Measurements from ENCODE around the gene ELOB. TPM values are rescaled to one million over a fixed set of nuclear protein-coding genes. Genes with fewer than 3 reads are reported as not detected.
A peak's percentile ranks its signal among the peaks of the same experiment; 100 is the strongest.

ELOB gene
- total and polyA plus RNA-seq, 2 of the 13 experiments (the other 11 are each of a cell fraction or from before 2014, with no cell fraction given) = 208 to 225 TPM

- TF ChIP-seq MXD3 (CRISPR knock-in tag; IDR thresholded peaks at IDR 0.05) (peak; percentile 21; the same call in 1 of the 2 replicates), ETV5 (CRISPR knock-in tag; IDR thresholded peaks at IDR 0.05; ENCODE audit: borderline replicate concordance) (no peak), TEAD2 (CRISPR knock-in tag; IDR thresholded peaks at IDR 0.05) (0 out of 2 replicates have a peak, but pooled peaks have one; percentile 45), ASH2L (IDR thresholded peaks at IDR 0.05; ENCODE audit: insufficient read length, low read depth, low read length) (peak; percentile 46), KDM5A (IDR thresholded peaks at IDR 0.05; ENCODE audit: borderline replicate concordance, low read length) (0 out of 2 replicates have a peak, but pooled peaks have one; percentile 34), MTA1 (CRISPR knock-in tag; IDR thresholded peaks at IDR 0.05; ENCODE audit: borderline replicate concordance) (0 out of 2 replicates have a peak, but pooled peaks have one; percentile 3), PHF8 (CRISPR knock-in tag; IDR thresholded peaks at IDR 0.05) (peak; percentile 45), EEA1 (CRISPR knock-in tag; IDR thresholded peaks at IDR 0.05; ENCODE audit: borderline replicate concordance) (0 out of 2 replicates have a peak, but pooled peaks have one; percentile 59), ZBTB7A (CRISPR knock-in tag; IDR thresholded peaks at IDR 0.05) (0 out of 2 replicates have a peak, but pooled peaks have one; percentile 28), ZNF616 (CRISPR knock-in tag; IDR thresholded peaks at IDR 0.05; ENCODE audit: low read depth) (no peak), ATF3 (CRISPR knock-in tag; IDR thresholded peaks at IDR 0.05) (no peak), SIX4 (CRISPR knock-in tag; IDR thresholded peaks at IDR 0.05) (no peak), ATRX (CRISPR knock-in tag; IDR thresholded peaks at IDR 0.05; ENCODE audit: borderline replicate concordance) (no peak), ZNF253 (CRISPR knock-in tag; IDR thresholded peaks at IDR 0.05; ENCODE audit: borderline replicate concordance) (0 out of 2 replicates have a peak, but pooled peaks have one; percentile 30), YEATS2 (CRISPR knock-in tag; IDR thresholded peaks at IDR 0.05; ENCODE audit: borderline replicate concordance) (peak; percentile 44; the same call in 1 of the 2 replicates), KLF16 (CRISPR knock-in tag; IDR thresholded peaks at IDR 0.05) (no peak), ZBTB14 (CRISPR knock-in tag; IDR thresholded peaks at IDR 0.05) (0 out of 2 replicates have a peak, but pooled peaks have one; percentile 34), DR1 (CRISPR knock-in tag; IDR thresholded peaks at IDR 0.05) (no peak), KLF12 (CRISPR knock-in tag; IDR thresholded peaks at IDR 0.05; ENCODE audit: borderline replicate concordance) (peak; percentile 55; the same call in 1 of the 2 replicates), HMGXB4 (CRISPR knock-in tag; IDR thresholded peaks at IDR 0.05; ENCODE audit: borderline replicate concordance in 1 of 2, low read depth in 1 of 2) (peak in 1 of 2 experiments; percentile 14; a peak in 1 of 4 replicates), CHCHD3 (CRISPR knock-in tag; IDR thresholded peaks at IDR 0.05) (0 out of 2 replicates have a peak, but pooled peaks have one; percentile 41), ZNF607 (CRISPR knock-in tag; IDR thresholded peaks at IDR 0.05; ENCODE audit: borderline replicate concordance) (no peak), CHD2 (IDR thresholded peaks at IDR 0.05; ENCODE audit: low read depth, low read length) (no peak), SIN3B (IDR thresholded peaks at IDR 0.05; ENCODE audit: low read length) (no peak), ARID2 (CRISPR knock-in tag; IDR thresholded peaks at IDR 0.05; ENCODE audit: borderline replicate concordance) (no peak)
These were observed 460 bp downstream of the ELOB start (continued) for GRCh38 chr16:2776500-2777139.

All from HepG2 (cell line).